OCI-LY3 (cell line): ENCODE measurements around the gene FBH1.

Source experiments
- EZH2phosphoT487 ChIP-seq: fragments of 200-600 bp; shearing (Covaris generic); IDR thresholded peaks from 2 replicates; pipeline ENCODE4 v1.6.1; 2018; ENCODE audit warnings: antibody characterized with exemption, mixed run types, low read depth
- TF ChIP-seq, protein P1 (sequence below): fragments of 200-600, 300-600 bp; sonication (generic); IDR thresholded peaks from 2 replicates; pipeline ENCODE4 v1.5.1; 2014; ENCODE audit warnings: antibody characterized with exemption, low read length, low read depth

DNA sequence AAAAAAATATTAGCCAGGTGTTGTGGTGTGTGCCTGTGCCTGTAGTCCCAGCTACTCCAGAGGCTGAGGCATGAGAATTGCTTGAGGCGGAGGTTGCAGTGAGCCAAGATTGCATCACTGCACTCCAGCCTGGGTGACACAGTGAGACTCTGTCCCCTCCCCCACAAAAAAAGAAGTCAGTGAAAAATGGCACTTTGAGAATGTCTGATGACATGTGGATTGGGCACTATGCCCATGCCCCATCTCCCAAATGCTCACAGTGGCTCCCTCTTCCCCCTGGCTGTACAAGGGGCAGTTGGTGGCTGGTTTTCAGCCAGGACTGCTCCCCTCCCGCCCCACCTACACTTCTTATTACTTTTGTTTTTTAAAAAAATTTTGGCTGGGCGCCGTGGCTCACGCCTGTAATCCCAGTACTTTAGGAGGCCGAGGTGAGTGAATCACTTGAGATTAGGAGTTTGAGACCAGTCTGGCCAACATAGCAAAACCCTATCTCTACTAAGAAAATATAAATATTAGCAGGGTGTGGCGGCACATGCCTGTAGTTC lies 61.2 kb downstream of the FBH1 start:
- TF ChIP-seq, protein P1, sequence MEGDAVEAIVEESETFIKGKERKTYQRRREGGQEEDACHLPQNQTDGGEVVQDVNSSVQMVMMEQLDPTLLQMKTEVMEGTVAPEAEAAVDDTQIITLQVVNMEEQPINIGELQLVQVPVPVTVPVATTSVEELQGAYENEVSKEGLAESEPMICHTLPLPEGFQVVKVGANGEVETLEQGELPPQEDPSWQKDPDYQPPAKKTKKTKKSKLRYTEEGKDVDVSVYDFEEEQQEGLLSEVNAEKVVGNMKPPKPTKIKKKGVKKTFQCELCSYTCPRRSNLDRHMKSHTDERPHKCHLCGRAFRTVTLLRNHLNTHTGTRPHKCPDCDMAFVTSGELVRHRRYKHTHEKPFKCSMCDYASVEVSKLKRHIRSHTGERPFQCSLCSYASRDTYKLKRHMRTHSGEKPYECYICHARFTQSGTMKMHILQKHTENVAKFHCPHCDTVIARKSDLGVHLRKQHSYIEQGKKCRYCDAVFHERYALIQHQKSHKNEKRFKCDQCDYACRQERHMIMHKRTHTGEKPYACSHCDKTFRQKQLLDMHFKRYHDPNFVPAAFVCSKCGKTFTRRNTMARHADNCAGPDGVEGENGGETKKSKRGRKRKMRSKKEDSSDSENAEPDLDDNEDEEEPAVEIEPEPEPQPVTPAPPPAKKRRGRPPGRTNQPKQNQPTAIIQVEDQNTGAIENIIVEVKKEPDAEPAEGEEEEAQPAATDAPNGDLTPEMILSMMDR = no peak
- TF ChIP-seq EZH2phosphoT487 = no peak
